CD14-positive monocyte (primary cell): ENCODE measurements around the gene PLA2G4D. TPM values are rescaled to one million over a fixed set of nuclear protein-coding genes. Genes with fewer than 3 reads are reported as not detected.

Source experiments
- DNase-seq, 3 donors: peaks; one replicate each; pipeline ENCODE4 v3.0.0-alpha.2; 2011 to 2022
- H2AFZ ChIP-seq: 2 replicates; pipeline ENCODE4 v1.6.0; 2012; ENCODE audit warnings: mild to moderate bottlenecking, low read depth, low read length, inconsistent platforms; ENCODE audit not compliant: insufficient read depth, poor library complexity, severe bottlenecking
- H3K27ac ChIP-seq, 2 donors: 1 replicate in 1 of 2; 2 replicates in 1 of 2; pipeline ENCODE4 v1.5.1; 2012 to 2013; ENCODE audit warnings: low read length in 2 of 2, control low read depth in 1 of 2, inconsistent platforms in 1 of 2, low read depth in 1 of 2, mild to moderate bottlenecking in 1 of 2
- H3K27me3 ChIP-seq, 2 donors: one replicate each; pipeline versions ENCODE4 v1.6.0 to v1.6.1; 2011 to 2013; ENCODE audit warnings: low read length in 2 of 2; ENCODE audit not compliant: control insufficient read depth in 2 of 2, insufficient read depth in 2 of 2
- H3K36me3 ChIP-seq, 2 donors: replicated peaks in 1 of 2; 1 replicate in 1 of 2; 2 replicates in 1 of 2; pipeline versions ENCODE4 v1.5.1 to v1.6.1; 2012 to 2013; ENCODE audit warnings: low read length in 2 of 2, control low read depth in 1 of 2, inconsistent platforms in 1 of 2, mild to moderate bottlenecking in 1 of 2; ENCODE audit not compliant: insufficient read depth in 2 of 2, control insufficient read depth in 1 of 2
- H3K4me1 ChIP-seq, 2 donors: 1 replicate in 1 of 2; 2 replicates in 1 of 2; pipeline versions ENCODE4 v1.5.1 to v1.6.1; 2012 to 2013; ENCODE audit warnings: low read length in 2 of 2, control low read depth in 1 of 2, inconsistent platforms in 1 of 2, mild to moderate bottlenecking in 1 of 2, moderate library complexity in 1 of 2; ENCODE audit not compliant: insufficient read depth in 2 of 2, control insufficient read depth in 1 of 2
- H3K4me2 ChIP-seq: replicated peaks from 2 replicates; pipeline ENCODE3; 2012; ENCODE audit warnings: low read length, moderate library complexity, mild to moderate bottlenecking; ENCODE audit not compliant: poor library complexity, severe bottlenecking; ENCODE audit errors: extremely low read depth
- H3K4me3 ChIP-seq, 3 experiments: fragments of 200-600 bp in 1 of 3; sonication (generic) in 1 of 3; replicated peaks in 1 of 3; 1 replicate in 2 of 3; 2 replicates in 1 of 3; pipeline ENCODE4 v1.5.1; 2011 to 2013; ENCODE audit warnings: low read length in 3 of 3, mild to moderate bottlenecking in 3 of 3, control low read depth in 2 of 3, low read depth in 2 of 3, inconsistent platforms in 1 of 3, moderate library complexity in 1 of 3
- H3K79me2 ChIP-seq: 2 replicates; pipeline ENCODE4 v1.6.0; 2012; ENCODE audit warnings: mild to moderate bottlenecking, control low read depth, inconsistent platforms, low read length, moderate library complexity; ENCODE audit not compliant: insufficient read depth
- H3K9ac ChIP-seq: 2 replicates; pipeline ENCODE4 v1.6.0; 2017; ENCODE audit warnings: low read length, mild to moderate bottlenecking; ENCODE audit not compliant: insufficient read depth, poor library complexity, severe bottlenecking
- H3K9me3 ChIP-seq, 2 donors: replicated peaks in 1 of 2; 1 replicate in 1 of 2; 2 replicates in 1 of 2; pipeline versions ENCODE4 v1.5.1 to v1.6.1; 2012 to 2013; ENCODE audit warnings: low read length in 2 of 2, control low read depth in 1 of 2; ENCODE audit not compliant: control insufficient read depth in 1 of 2, insufficient read depth in 1 of 2
- H4K20me1 ChIP-seq: 2 replicates; pipeline ENCODE4 v1.6.0; 2012; ENCODE audit warnings: mild to moderate bottlenecking, low read length, control low read depth, moderate library complexity; ENCODE audit not compliant: insufficient read depth
- H3K27ac Mint-ChIP-seq, 7 donors: one replicate each; pipeline ENCODE4 v1.8.0; 2020; ENCODE audit warnings: mild to moderate bottlenecking in 7 of 7, mixed read lengths in 7 of 7, moderate library complexity in 6 of 7, inconsistent platforms in 2 of 7
- H3K27me3 Mint-ChIP-seq, 3 donors: one replicate each; pipeline ENCODE4 v1.8.0; 2021 to 2022; ENCODE audit warnings: low read depth in 3 of 3, mild to moderate bottlenecking in 3 of 3, mixed read lengths in 3 of 3, moderate library complexity in 3 of 3, inconsistent platforms in 1 of 3
- H3K36me3 Mint-ChIP-seq, 2 donors: one replicate each; pipeline ENCODE4 v1.8.0; 2020; ENCODE audit warnings: mixed read lengths in 2 of 2, inconsistent platforms in 1 of 2, mild to moderate bottlenecking in 1 of 2
- H3K4me1 Mint-ChIP-seq: one replicate; pipeline ENCODE4 v1.8.0; 2020; ENCODE audit warnings: mild to moderate bottlenecking, mixed read lengths
- H3K4me3 Mint-ChIP-seq, 2 donors: one replicate each; pipeline ENCODE4 v1.8.0; 2020; ENCODE audit warnings: mild to moderate bottlenecking in 2 of 2, mixed read lengths in 2 of 2, moderate library complexity in 1 of 2
- H3K9me3 Mint-ChIP-seq, 7 donors: one replicate each; pipeline ENCODE4 v1.8.0; 2020 to 2022; ENCODE audit warnings: mixed read lengths in 7 of 7, mild to moderate bottlenecking in 6 of 7, moderate library complexity in 6 of 7, inconsistent platforms in 2 of 7
- CTCF ChIP-seq: fragments of 200-600 bp; IDR thresholded peaks from one replicate; pipeline ENCODE4 v1.8.0; 2022; ENCODE audit warnings: antibody characterized with exemption, mild to moderate bottlenecking
- WGBS: methylation state at CpG from one replicate; pipeline ENCODE4 v1.1.5; 2013; ENCODE audit warnings: missing lambda C conversion rate; ENCODE audit not compliant: insufficient coverage; 5-methylcytosine and 5-hydroxymethylcytosine counted together
- intact Hi-C, 2 donors: fragments of 100-400 bp; cut with micrococcal nuclease; formaldehyde crosslinking; loops; one replicate each; pipeline versions ENCODE4 v1.15.0 to v1.15.1; 2023
- polyA plus RNA-seq, 3 donors: library from polyadenylated mRNA; depleted of rRNA in 1 of 3; unstranded in 2 of 3; stranded (reverse) in 1 of 3; fragments of 300-500 nt in 2 of 3; fragments of >200 nt in 1 of 3; fragmentation: Illumina TruSeq in 2 of 3; gene quantifications; 1 replicate in 2 of 3; 2 replicates in 1 of 3; pipeline ENCODE4 v1.2.3, GENCODE V29; 2012 to 2021

The PLA2G4D gene
- polyA plus RNA-seq, 3 donors, result not detected

- Mint-ChIP-seq H3K36me3 (no peaks in the 10 kb centered on the region), H3K4me1 (peaks cover 3% of the 10 kb centered on the region), H3K27ac (no peak overlapping the region), H3K4me3 (no peak overlapping the region), H3K9me3 (no peaks in the 10 kb centered on the region), H3K27me3 (peaks cover 0 to 5% (median 1%) of the 10 kb centered on the region in 3 donors)
- TF ChIP-seq CTCF, result no peak
- H3K4me2 ChIP-seq, result no peak overlapping the region
- intact Hi-C loops, result loop anchor here in 1 of 2 donors (5.0 kb wide), 1 partner anchor 144 kb away; no protein-coding TSS in a partner anchor
- no peak overlapping the region for H3K27ac ChIP-seq
- H3K9me3 ChIP-seq, result no peaks in the 10 kb centered on the region
- 100% methylated on average over 1 of the region's 1 CpG for WGBS
- no peaks in the 10 kb centered on the region for H3K27me3 ChIP-seq
- no peak overlapping the region for H2AFZ ChIP-seq
- no peaks in the 10 kb centered on the region for H3K36me3 ChIP-seq
- H3K4me3 ChIP-seq, result no peak overlapping the region
- H4K20me1 ChIP-seq, result no peaks in the 10 kb centered on the region
- H3K9ac ChIP-seq, result no peak overlapping the region
- H3K4me1 ChIP-seq, result peaks cover 0 to 4% of the 10 kb centered on the region in 2 donors
- no peak for DNase-seq
- H3K79me2 ChIP-seq, result no peaks in the 10 kb centered on the region
Observed at GRCh38 chr15:42131006-42131405, 36.6 kb upstream of the PLA2G4D start.

GRCh38 chr15:42130246-42130986 lies 36.1 kb upstream of the PLA2G4D start:
- H3K9ac ChIP-seq, result no peak overlapping the region
- H3K4me2 ChIP-seq, result no peak overlapping the region
- no peaks in the 10 kb centered on the region for H3K27me3 ChIP-seq
- H3K4me3 ChIP-seq, result no peak overlapping the region
- WGBS, result 85% methylated on average over 5 of the region's 8 CpGs
- Mint-ChIP-seq H3K4me3 (no peak overlapping the region), H3K36me3 (no peaks in the 10 kb centered on the region), H3K4me1 (peaks cover 3% of the 10 kb centered on the region), H3K27me3 (peaks cover 0 to 5% (median 1%) of the 10 kb centered on the region in 3 donors), H3K9me3 (no peaks in the 10 kb centered on the region), H3K27ac (peak overlapping the region in 1 of 7 donors; percentile 20)
- no peak for TF ChIP-seq CTCF
- no peaks in the 10 kb centered on the region for H4K20me1 ChIP-seq
- H3K4me1 ChIP-seq, result peaks cover 0 to 4% of the 10 kb centered on the region in 2 donors
- no peaks in the 10 kb centered on the region for H3K79me2 ChIP-seq
- H3K36me3 ChIP-seq, result no peaks in the 10 kb centered on the region
- DNase-seq, result peak in 1 of 3 donors; percentile 1
- H2AFZ ChIP-seq, result peak overlapping the region; percentile 11
- no peak overlapping the region for H3K27ac ChIP-seq
- intact Hi-C loops, result loop anchor here in 1 of 2 donors (5.0 kb wide), 1 partner anchor 143 kb away; no protein-coding TSS in a partner anchor
- H3K9me3 ChIP-seq, result no peaks in the 10 kb centered on the region
